ENCODE results near the gene KCND3.

Gene KCND3

GRCh38 chr1:111813440-111814304 is 175.8 kb downstream of the KCND3 start:
- Histone ChIP-seq H3K9me3 (ENCODE audit: insufficient read depth, low read depth, low read length) (no peaks in the 10 kb centered on the region), H3F3A (ENCODE audit: low read depth) (no peaks in the 10 kb centered on the region), H3K79me2 (ENCODE audit: insufficient read depth, low read length) (no peaks in the 10 kb centered on the region), H3K9me2 (replicated peaks; ENCODE audit: low read depth, low read length) (no peaks in the 10 kb centered on the region), H3K36me3 (ENCODE audit: insufficient read depth, low read length) (no peaks in the 10 kb centered on the region), H3K27me3 (ENCODE audit: insufficient read depth, low read length, poor library complexity, severe bottlenecking) (no peaks in the 10 kb centered on the region), H3K4me3 (ENCODE audit: low read length, poor library complexity, severe bottlenecking) (no peak overlapping the region), H4K20me1 (ENCODE audit: insufficient read depth, low read length, poor library complexity, severe bottlenecking) (no peaks in the 10 kb centered on the region), H3K4me2 (ENCODE audit: low read depth, low read length, poor library complexity, severe bottlenecking) (no peak overlapping the region), H3K9ac (ENCODE audit: low read depth, low read length, poor library complexity, severe bottlenecking) (no peak overlapping the region), H3K4me1 (ENCODE audit: insufficient read depth, low read length, poor library complexity, severe bottlenecking) (no peaks in the 10 kb centered on the region), H2AFZ (ENCODE audit: low read length) (no peak overlapping the region)
- TF ChIP-seq, protein P1, sequence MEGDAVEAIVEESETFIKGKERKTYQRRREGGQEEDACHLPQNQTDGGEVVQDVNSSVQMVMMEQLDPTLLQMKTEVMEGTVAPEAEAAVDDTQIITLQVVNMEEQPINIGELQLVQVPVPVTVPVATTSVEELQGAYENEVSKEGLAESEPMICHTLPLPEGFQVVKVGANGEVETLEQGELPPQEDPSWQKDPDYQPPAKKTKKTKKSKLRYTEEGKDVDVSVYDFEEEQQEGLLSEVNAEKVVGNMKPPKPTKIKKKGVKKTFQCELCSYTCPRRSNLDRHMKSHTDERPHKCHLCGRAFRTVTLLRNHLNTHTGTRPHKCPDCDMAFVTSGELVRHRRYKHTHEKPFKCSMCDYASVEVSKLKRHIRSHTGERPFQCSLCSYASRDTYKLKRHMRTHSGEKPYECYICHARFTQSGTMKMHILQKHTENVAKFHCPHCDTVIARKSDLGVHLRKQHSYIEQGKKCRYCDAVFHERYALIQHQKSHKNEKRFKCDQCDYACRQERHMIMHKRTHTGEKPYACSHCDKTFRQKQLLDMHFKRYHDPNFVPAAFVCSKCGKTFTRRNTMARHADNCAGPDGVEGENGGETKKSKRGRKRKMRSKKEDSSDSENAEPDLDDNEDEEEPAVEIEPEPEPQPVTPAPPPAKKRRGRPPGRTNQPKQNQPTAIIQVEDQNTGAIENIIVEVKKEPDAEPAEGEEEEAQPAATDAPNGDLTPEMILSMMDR (conservative IDR thresholded peaks at IDR 0.05; ENCODE audit: low read length) = peak; percentile 40; the same call in 1 of the 2 replicates
- no peak for TF ChIP-seq EZH2phosphoT487 (IDR thresholded peaks at IDR 0.05; ENCODE audit: borderline replicate concordance)

DNA sequence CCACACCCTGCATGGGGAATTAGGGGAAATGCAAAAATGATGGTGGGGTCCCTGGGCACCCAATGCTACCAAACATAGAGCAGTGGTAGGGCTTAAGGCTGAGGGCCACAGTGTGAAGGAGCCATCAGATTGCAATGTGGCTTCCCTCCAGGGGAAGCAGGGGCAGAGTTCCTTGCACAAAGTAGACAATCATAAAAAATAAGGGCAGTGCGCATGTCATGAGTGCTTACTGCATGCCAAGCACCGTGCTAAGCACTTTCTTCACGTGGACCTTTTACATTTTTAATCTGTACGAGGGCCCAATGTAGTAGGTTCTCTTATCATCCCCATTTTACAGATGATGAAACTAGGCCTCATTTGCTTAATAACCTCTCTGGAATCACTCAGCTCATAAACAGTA is 177.2 kb downstream of the KCND3 start:
- no peak overlapping the region for H3K4me3 ChIP-seq (ENCODE audit: low read length, poor library complexity, severe bottlenecking)
- no peaks in the 10 kb centered on the region for H3F3A ChIP-seq (ENCODE audit: low read depth)
- no peaks in the 10 kb centered on the region for H3K9me3 ChIP-seq (ENCODE audit: insufficient read depth, low read depth, low read length)
- H3K9ac ChIP-seq (ENCODE audit: low read depth, low read length, poor library complexity, severe bottlenecking) = no peak overlapping the region
- no peaks in the 10 kb centered on the region for H3K9me2 ChIP-seq (replicated peaks; ENCODE audit: low read depth, low read length)
- TF ChIP-seq EZH2phosphoT487 (IDR thresholded peaks at IDR 0.05; ENCODE audit: borderline replicate concordance) = no peak
- TF ChIP-seq, protein P1 (conservative IDR thresholded peaks at IDR 0.05; ENCODE audit: low read length) = no peak
- H2AFZ ChIP-seq (ENCODE audit: low read length) = no peak overlapping the region
- H3K79me2 ChIP-seq (ENCODE audit: insufficient read depth, low read length) = no peaks in the 10 kb centered on the region
- no peaks in the 10 kb centered on the region for H3K36me3 ChIP-seq (ENCODE audit: insufficient read depth, low read length)
- no peaks in the 10 kb centered on the region for H3K27me3 ChIP-seq (ENCODE audit: insufficient read depth, low read length, poor library complexity, severe bottlenecking)
- no peaks in the 10 kb centered on the region for H3K4me1 ChIP-seq (ENCODE audit: insufficient read depth, low read length, poor library complexity, severe bottlenecking)
- no peak overlapping the region for H3K4me2 ChIP-seq (ENCODE audit: low read depth, low read length, poor library complexity, severe bottlenecking)
- no peaks in the 10 kb centered on the region for H4K20me1 ChIP-seq (ENCODE audit: insufficient read depth, low read length, poor library complexity, severe bottlenecking)

- no peak overlapping the region for H2AFZ ChIP-seq (ENCODE audit: low read length)
- H3K4me1 ChIP-seq (ENCODE audit: insufficient read depth, low read length, poor library complexity, severe bottlenecking) = no peaks in the 10 kb centered on the region
- H3K9me3 ChIP-seq (ENCODE audit: insufficient read depth, low read depth, low read length) = no peaks in the 10 kb centered on the region
- no peak for TF ChIP-seq EZH2phosphoT487 (IDR thresholded peaks at IDR 0.05; ENCODE audit: borderline replicate concordance)
- TF ChIP-seq, protein P1 (conservative IDR thresholded peaks at IDR 0.05; ENCODE audit: low read length) = no peak
- H3K9me2 ChIP-seq (replicated peaks; ENCODE audit: low read depth, low read length) = no peaks in the 10 kb centered on the region
- no peaks in the 10 kb centered on the region for H3K36me3 ChIP-seq (ENCODE audit: insufficient read depth, low read length)
- H3K9ac ChIP-seq (ENCODE audit: low read depth, low read length, poor library complexity, severe bottlenecking) = no peak overlapping the region
- no peaks in the 10 kb centered on the region for H3F3A ChIP-seq (ENCODE audit: low read depth)
- H3K27me3 ChIP-seq (ENCODE audit: insufficient read depth, low read length, poor library complexity, severe bottlenecking) = no peaks in the 10 kb centered on the region
- no peaks in the 10 kb centered on the region for H4K20me1 ChIP-seq (ENCODE audit: insufficient read depth, low read length, poor library complexity, severe bottlenecking)
- no peaks in the 10 kb centered on the region for H3K79me2 ChIP-seq (ENCODE audit: insufficient read depth, low read length)
- no peak overlapping the region for H3K4me2 ChIP-seq (ENCODE audit: low read depth, low read length, poor library complexity, severe bottlenecking)
- H3K4me3 ChIP-seq (ENCODE audit: low read length, poor library complexity, severe bottlenecking) = no peak overlapping the region
These were observed 177.6 kb downstream of the KCND3 start for GRCh38 chr1:111811891-111812290.
